Limb (tissue), 2 donors: ENCODE results near the gene PAX2.
"Not testable (repeated sequence)": the region's sequence is repeated elsewhere in the genome, so short reads cannot be mapped to it uniquely, and the experiment has no call there.

Source experiments
- DNase-seq, 2 donors: peaks; one replicate each; pipeline ENCODE4 v3.0.0-alpha.2; 2016; ENCODE audit errors: extremely low spot score in 2 of 2

PAX2 gene

DNA sequence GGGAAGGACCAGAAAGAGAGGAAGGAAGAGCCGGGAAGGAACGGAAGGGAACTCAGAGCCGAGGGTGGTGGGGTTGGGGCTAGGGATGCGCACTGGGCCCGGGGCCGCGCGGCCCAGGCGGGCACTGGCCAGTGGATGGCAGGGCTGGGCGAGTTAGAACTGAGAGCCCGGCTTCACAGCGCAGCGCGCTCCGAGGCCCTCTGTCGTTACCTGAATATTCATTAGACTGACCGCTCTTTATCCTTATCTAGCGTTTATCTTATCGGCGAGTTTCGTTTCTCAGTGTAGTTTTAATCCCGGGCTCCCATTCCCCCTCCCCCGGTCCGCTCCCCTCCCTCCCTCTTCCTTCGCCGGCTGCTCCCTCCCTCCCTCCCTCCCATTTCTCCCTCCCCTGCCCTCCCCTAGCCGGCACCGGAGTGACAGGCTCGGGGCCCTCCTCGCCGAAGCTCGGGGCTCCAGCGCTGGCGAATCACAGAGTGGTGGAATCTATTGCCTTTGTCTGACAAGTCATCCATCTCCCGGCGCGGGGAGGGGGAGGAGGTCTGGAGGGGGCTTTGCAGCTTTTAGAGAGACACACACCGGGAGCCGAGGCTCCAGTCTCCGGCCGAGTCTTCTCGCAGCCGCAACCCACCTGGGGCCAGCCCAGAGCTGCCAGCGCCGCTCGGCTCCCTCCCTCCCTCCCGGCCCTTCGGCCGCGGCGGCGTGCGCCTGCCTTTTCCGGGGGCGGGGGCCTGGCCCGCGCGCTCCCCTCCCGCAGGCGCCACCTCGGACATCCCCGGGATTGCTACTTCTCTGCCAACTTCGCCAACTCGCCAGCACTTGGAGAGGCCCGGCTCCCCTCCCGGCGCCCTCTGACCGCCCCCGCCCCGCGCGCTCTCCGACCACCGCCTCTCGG lies at the start of gene PAX2:
PAX2 (plus strand) TSS at position 596 of the 895 bp plus-strand sequence. CDS start 679 bp downstream, outside the sequence.
- DNase-seq: peak in 1 of 2 donors; percentile 80

DNA sequence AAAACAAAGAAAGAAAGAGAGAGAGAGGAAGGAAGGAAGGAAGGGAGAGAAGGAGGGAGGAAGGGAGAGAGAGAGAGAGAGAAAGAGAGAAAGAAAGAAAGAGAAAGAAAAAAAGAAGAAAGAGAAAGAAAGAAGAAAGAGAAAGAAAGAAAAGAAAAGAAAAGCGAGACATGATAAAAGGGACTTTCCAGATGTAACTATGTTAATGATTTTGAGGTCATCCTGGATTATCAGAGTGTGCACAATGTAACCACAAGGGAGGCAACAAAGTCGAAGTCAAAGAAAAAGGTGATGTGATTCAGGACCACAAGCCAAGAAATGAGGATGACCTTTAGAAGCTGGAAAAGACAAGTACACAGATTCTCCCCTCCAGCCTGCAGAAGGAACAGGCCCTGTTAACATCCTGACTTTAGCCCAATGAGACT lies 48.9 kb upstream of the PAX2 start:
- no peak for DNase-seq

DNA sequence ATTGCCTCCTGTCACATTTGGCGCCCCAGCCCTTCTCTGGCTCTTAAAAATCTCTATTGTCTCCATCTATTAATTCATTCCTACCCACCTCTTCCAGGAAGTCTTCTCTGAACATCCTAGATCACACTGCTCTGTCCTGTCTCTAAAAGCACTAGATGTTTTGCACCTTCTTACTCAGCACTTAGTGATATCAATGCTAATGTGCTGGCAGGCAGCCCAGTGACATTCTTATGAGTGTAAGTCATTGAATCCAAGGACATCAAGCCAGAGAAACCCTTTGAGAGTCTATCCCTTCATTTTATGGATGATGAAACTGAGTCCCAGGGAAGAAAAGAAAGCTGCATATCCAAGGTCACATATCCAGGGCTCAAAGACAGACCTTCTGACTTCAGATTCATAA lies 48.3 kb upstream of the PAX2 start:
- no peak for DNase-seq

DNA sequence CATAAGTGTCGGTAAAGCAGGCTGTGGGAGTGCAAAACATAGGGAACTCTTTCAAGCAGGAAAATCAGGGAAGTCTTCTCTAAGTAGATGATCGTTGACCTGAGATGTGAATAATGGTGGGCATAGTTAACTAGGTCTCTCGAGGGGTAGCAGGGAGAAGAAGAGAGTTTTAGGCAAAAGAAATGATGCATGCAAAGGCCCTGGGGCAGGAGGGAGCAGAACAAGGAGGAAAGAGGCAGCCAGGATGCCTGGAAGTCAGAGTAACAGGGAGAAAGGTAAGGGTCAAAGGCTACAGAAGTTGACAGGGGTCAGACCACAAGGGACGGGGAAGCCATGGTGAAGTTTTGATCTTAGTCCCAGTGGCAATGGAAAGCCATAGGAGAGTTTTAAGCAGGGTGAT lies 47.8 kb upstream of the PAX2 start:
- no peak for DNase-seq

DNA sequence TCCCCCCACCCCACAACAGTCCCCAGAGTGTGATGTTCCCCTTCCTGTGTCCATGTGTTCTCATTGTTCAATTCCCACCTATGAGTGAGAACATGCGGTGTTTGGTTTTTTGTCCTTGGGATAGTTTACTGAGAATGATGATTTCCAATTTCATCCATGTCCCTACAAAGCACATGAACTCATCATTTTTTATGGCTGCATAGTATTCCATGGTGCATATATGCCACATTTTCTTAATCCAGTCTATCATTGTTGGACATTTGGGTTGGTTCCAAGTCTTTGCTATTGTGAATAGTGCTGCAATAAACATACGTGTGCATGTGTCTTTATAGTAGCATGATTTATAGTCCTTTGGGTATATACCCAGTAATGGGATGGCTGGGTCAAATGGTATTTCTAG lies 43.7 kb upstream of the PAX2 start:
- DNase-seq: not testable (repeated sequence)

DNA sequence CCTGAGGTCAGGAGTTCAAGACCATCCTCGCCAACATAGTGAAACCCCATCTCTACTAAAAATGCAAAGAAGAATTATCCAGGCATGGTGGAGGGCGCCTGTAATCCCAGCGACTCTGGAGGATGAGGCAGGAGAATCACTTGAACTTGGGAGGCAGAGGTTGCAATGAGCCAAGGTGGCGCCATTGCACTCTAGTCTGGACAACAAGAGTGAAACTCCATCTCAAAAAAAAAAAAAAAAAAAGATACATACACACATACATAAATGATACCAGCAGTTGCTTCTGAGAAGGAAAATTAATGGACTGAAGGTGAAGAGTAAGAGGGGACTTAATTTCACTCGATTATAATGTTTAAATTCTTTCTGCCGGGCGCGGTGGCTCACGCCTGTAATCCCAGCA lies 40.2 kb upstream of the PAX2 start:
- DNase-seq: no peak

DNA sequence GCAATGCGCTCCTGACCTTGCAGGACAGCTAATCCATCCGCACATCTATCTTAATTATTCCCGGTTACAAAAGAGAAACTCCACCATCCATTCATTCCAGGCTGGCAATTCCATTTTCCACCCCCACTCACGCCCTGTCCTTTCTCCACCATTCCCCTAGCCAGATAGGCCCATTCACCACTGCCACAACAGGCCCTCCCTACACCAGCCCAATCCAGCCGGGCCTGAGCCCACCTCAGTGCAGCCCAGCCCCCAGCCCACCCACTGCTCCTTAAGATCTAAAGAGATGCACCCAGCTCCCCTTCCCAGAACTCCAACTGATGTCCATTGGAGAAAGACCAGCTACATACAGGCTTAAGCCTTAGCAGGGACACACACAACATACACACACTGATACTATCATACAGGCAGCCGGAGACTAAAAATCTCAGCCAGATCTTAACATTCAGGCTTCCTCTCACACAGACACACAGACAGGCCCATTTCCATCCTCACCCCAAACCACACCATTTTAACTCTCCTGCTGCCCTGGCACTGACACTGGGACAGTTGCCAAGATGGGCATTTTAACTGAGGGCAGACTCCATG lies 38.0 kb upstream of the PAX2 start:
- no peak for DNase-seq

DNA sequence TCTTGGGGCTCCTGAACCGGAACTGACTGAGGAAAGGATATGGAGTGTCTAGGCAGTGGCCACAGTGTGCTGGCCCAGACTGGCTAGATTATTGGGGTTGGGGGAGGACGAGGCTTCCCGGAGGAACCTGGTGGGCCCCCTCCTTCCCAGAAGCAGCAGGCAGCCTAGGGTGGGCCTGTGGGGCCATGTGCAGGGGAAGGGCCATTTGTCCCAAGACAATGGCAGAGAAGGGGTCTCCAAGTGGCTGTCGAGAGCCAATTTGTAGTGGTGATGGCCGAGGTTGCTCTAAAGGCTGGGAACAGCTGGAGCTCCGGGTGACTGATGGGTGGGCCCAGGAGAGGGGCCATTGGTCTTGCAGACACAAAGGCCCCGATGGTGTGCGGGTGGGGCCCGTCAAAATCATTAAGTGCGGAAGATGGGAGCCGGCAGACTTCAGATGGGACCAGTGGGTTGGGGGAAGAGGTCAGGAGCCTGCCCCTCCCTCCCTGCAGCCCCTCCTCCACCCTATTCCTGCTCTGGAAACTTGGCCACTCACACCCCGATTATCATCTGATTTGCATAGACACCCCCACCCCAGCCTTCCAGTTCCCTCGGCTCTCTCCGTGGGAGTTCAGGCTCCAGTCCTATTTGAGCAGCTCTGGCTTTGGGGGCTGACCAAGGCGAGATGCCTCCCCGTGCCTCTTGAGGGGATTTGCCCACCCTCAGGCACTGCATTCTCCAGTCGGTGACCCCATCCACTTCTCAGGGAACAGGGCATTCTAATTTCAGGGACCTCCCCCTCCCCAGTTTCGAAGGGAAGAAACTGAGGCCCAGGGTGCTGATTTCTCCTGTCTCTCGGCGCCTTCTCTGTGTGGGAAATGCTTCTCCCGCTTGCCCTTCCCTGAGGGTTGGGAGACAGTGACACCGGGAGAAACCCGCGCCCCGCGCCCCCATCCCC lies 36.0 kb upstream of the PAX2 start:
- no peak for DNase-seq

DNA sequence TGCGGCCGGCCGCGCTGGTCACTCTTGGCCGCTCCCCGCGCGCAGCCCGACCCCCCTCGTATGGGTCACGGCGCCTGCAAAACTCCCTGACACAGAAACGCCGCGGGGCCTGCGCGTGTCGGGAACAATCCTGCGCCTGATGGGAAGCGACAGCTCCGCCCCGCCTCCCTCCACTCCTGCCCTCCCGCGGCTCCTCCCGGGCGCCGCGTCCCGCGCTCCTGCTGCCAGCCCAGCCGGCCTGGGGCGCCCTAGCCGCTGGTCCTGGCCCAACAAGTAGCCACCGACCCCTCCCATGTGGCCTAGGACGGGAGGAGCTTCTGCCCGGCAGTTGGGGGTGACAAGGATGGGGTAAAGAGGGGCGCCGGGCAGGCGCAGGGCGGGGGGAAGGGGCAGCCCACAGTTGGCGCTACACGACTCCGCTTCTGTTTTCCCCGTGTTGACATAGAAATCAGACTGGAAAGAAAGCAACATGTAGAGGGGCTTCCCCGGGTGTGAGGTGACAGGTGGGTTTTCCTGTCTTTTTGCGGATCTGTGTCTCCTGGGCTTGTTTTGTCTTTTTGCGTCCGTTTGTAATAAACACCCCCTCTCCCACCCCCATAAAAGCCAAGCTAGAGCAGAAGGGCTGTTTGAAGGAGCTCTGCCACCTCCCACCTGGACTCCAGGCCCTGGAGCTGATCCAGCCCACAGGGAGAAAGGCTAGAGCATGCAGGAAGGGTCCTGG lies 35.1 kb upstream of the PAX2 start:
- no peak for DNase-seq

DNA sequence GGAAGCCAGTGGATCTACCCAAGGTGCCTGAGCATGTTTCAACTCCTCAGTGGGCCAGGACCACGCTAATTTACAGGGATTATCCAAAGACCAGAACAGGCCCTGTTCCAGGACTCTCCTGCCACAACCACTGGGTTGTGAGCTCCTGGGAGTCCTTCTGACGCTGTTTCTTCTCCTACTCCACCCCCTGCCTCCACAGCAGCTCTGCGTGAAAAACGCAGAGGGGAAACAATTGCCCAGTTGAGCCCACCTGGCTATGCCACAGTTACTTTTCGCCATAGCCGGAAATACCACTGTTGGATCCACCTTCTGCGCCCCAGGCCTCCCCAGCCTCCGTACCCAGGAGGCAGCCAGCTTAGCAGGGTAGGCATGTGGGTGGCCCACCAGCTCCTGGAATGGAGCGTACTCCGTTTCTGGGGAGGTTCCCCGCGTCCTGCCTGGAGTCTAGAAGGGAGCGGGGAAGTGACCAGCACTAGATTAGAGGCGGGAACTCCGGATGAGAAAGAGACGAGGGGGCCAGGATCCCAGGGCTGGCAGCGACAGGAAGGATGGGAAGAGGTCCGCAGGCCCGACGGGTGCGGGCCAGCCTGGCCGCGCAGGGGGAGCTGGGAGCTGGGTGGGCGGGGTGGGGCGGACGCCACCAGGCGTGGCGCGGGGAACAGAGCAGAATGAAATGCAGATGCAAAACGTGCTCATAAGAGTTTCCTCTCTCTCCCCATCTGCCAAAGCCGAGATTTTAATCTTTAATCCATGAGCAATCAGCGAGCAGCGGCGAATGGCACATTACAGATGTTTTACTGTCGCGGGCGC lies 32.1 kb upstream of the PAX2 start:
- DNase-seq: no peak

DNA sequence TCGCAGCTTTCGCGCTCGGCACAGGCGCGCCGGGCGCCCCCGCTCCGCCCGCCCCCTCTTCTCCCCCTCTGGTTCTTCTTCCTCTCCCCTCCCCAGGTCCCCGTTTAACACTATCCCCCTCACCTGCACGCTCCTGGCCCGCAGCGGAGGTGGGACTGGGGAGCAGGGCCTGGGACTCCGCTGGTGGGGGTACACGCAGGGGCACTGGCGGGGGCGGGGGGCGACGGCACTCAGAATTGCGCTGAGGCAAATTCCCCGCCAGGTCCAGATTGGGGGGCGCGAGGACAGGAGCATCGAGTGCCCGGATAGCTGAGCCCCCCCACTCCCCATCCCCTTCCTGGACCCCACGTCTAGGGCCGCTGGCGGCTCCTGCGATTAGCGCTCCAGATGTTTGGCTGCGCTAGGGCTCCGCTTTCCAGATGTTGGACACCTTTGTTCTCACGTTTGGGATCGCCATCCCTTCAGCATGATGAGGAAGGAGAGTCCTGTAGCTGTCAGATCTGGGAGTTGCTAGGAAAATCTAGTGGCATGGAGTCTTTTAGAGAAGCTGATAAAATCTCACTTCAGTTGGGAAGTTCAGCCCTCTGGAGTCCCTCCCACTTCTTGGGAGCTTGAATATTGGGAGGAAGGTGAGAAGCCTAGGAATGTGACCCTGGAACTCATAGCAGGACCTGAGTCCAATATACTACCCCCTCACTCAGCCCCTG lies 31.4 kb upstream of the PAX2 start:
- no peak for DNase-seq

DNA sequence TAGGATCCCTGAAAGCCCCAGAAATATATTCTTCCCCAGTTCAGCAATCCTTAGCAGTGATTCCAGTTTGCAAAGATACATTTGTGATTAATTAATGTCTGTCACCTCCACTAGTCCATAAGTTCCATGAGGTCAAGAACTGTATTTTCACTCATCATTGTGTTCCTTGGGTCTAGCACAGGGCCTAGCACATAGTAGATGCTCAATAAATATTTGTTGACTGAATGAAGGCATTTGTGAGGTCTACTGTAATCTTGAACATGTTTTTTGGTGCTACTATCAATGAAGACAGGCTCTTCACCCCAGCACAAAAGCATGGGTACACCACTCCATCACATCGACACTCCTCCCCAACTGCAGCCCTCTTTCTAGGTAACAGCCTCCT lies 30.8 kb upstream of the PAX2 start:
- DNase-seq: no peak

DNA sequence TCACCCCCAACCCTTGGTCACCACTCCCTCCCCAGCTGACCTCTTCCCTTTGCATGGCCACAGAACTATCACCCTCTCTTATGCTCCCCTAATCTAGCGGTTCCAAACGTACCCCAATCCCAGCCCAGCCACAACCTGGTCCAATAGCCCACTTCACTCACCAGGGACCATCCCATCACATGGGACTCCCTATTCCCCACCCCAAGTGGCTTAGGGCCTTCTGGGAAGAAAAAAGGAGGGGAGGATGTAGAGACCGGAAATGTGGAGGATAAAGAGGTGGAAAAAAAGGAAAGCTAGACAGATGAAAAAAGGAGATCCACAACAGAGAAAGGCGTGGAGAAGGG lies 30.3 kb upstream of the PAX2 start:
- DNase-seq: no peak

DNA sequence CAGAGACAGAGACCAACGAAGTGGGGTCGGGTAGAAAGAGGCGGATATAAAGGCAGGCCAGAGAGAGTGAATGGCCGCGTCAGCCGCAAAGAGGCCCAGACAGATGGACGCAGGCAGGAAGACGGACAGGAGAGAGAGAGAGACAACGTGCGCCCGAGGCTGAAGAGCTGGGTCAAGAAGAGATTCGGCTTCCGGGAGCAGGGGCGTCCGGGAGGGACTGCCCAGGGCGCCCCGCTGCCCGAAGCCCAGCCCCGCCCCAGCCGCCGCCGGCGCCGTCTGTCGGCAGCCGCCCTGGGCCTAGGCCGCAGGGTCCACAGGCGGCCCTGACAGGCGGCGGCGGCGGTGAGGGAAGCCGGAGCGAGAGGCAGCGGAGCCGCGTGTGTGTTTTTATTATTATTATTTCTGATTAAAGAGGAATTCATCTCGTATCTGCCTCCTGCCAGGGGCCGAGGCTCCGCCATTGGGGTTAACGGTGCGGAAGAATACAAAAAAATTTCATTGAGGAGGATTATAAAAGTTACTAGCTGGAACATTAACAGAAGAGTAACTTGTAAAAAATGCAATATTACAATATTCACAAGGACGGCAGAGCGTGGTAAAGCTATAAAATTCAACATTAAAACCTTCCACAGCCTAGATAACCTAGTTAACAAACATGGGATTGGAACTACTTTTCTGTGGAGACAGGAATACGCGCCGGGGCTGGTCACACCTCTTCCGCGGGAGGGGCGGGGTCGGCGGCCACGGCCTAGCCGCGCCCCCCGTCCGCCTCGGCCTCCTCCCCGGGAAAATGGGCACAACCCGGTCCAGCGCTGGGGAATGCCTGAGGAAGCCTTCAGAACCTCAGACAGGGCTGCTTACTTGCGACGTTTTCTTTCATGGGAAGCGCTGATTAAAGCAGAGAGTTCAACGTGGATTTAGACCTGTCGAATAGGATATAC lies 29.7 kb upstream of the PAX2 start:
- no peak for DNase-seq

DNA sequence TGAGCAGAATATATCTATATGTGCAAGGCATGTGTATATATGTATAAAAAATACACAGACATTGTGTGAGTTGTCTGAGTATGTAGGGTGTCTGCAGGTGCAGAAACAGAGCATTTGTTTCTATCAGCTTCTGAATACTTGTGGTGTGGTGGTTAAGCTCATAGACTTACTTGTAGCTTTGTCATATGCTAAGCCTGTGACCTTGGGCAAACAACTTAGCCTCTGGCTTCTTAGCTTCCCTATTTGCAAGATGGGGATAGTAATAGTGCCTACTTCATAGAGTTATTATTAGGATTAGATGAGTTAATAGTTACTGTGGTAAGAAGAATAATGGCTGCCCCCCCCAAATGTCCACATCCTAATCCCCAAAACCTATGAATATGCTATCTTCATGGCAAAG lies 28.2 kb upstream of the PAX2 start:
- no peak for DNase-seq

DNA sequence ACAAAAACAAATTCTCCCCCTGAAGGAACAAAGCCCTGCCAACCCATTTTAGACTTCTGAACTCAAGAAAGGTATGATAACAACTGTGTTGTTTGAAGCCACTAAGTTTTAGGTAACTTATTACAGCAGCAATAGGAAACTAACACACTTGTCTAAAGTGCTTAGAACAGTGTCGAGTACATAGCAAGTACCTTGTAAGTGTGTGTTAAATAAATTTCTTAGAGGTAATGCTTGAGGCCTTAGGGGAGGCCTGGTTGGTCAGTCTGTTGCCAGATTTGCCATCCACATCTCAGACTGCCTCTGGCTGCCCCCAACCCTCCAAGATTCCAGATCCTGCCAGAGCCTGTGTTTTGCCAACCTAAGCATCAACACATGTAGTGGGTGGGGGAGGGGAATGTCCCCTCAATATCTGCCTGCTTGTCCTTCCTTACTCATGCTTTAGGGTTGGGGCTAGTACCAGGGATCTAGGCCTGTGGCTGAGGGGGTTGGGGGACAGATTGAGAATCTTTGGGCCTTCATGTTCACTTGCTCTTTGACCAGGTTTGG lies 27.1 kb upstream of the PAX2 start:
- no peak for DNase-seq

DNA sequence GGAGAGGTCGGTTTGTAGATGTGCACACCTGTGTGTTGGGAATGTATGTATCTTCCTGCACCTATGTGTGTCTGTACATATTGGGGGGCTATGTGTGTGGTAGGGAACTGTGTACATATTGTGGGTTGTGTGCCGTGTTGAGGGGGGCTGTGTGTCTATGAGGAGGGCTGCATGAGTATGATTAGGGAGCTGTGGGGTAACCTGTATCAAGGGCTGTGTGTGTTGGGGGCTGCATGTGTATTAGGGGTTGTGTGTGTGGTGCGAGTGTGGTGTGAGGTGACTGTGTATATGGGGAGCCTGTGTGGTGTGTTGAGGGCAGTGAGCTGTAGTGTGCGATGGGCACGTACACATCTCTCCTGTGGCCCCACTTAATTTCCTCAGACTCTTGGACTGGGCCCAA lies 22.2 kb upstream of the PAX2 start:
- no peak for DNase-seq

DNA sequence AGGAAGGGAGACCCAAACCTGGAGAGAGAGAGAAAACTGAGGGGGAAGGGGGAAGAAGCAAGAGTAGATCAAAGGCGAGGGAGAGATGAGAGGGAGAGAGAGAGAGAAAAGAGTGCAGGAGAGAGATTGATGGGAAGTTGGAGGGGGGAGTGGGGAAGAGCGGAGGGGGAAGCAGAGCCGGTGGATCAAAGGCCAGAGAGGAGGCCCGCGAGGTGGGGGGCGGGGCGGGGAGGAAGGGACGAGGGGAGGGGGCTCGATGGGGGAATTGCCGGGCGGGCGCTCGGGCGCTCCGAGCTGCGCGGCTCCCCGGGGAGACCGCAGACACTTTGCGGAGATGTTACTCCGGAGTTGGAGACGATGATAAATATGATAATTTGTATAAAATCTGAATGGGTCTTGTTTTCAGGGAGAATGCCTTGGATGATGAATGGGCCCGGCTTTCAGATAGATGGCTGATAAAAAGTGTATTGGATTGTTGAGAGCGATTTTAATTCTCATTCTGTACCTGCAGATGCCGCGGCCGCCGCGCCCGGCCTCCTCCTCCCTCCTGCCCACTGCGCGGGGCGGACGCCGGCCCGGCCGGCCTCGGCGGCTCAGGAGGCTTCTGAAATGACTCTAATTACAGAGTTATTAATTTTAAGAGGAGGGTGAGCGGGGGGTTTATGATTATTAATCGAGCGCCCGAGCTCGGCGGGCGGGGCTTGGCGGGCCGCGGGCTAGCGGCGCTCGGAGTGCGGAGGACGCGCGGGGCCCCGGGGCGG lies 21.4 kb upstream of the PAX2 start:
- DNase-seq: no peak
